Endothelial cell of umbilical vein (primary cell): Measurements from ENCODE around the gene GPSM1. TPM values are rescaled to one million over a fixed set of nuclear protein-coding genes. Genes with fewer than 3 reads are reported as not detected.

ENCODE experiments used
- BruUV-seq: library from RNA; stranded (reverse); fragments of 400-500 nt; replicated peaks from 2 replicates; lab custom pipeline; 2021; lab: Mats Ljungman, UMichigan
- CTCF ChIA-PET: fragments of 300-600, 350-600 bp; sonication (Branson Sonifier 250); formaldehyde crosslinking; loops from one replicate; lab custom pipeline; 2021; ENCODE audit warnings: antibody characterized with exemption, inconsistent platforms; lab: Charles Lee
- POLR2A ChIA-PET: fragments of 300-600, 350-600 bp; sonication (Branson Sonifier 250); formaldehyde crosslinking; loops from one replicate; lab custom pipeline; 2021; ENCODE audit warnings: antibody characterized with exemption, inconsistent platforms; lab: Charles Lee
- DNase-seq: peaks from one replicate; pipeline ENCODE4 v3.0.0-alpha.2; 2011; ENCODE audit warnings: low read depth, low spot score
- FAIRE-seq: peaks from 2 replicates; lab custom pipeline; 2011; peaks lifted over from hg19 to GRCh38; lab: Jason Lieb, UNC
- H2AFZ ChIP-seq: 2 replicates; pipeline ENCODE4 v1.6.0; 2012; ENCODE audit warnings: low read depth, low read length, control low read depth, inconsistent platforms
- H3K27ac ChIP-seq: 2 replicates; pipeline ENCODE4 v1.5.1; 2011; ENCODE audit warnings: low read depth, mild to moderate bottlenecking, control low read depth, low read length, moderate library complexity; ENCODE audit not compliant: insufficient read depth
- H3K27me3 ChIP-seq, 2 experiments: 2 replicates each; pipeline versions ENCODE4 v1.6.0 to v1.6.1; 2011; ENCODE audit warnings: low read length in 2 of 2, mixed read lengths in 1 of 2; ENCODE audit not compliant: control insufficient read depth in 2 of 2, insufficient read depth in 2 of 2
- H3K36me3 ChIP-seq, 2 experiments: 2 replicates in 1 of 2; 3 replicates in 1 of 2; pipeline ENCODE4 v1.5.1; 2011; ENCODE audit warnings: low read length in 2 of 2, mild to moderate bottlenecking in 1 of 2, moderate library complexity in 1 of 2; ENCODE audit not compliant: control insufficient read depth in 2 of 2, insufficient read depth in 2 of 2; ENCODE audit errors: extremely low read depth in 1 of 2
- H3K4me1 ChIP-seq: 3 replicates; pipeline ENCODE4 v1.5.1; 2011; ENCODE audit warnings: mild to moderate bottlenecking, low read length; ENCODE audit not compliant: control insufficient read depth, insufficient read depth; ENCODE audit errors: extremely low read depth
- H3K4me2 ChIP-seq: 2 replicates; pipeline ENCODE4 v1.6.1; 2011; ENCODE audit warnings: low read length, control low read depth, mixed read lengths; ENCODE audit not compliant: insufficient read depth
- H3K4me3 ChIP-seq, 3 experiments: fragments of 200-600 bp in 1 of 3; sonication (generic), shearing (Covaris generic) in 1 of 3; replicated peaks in 1 of 3; 2 replicates each; pipeline ENCODE4 v1.5.1; 2011 to 2016; ENCODE audit warnings: control low read depth in 3 of 3, low read length in 3 of 3, mild to moderate bottlenecking in 2 of 3, inconsistent platforms in 1 of 3, low read depth in 1 of 3, moderate library complexity in 1 of 3; ENCODE audit not compliant: insufficient read depth in 1 of 3
- H3K79me2 ChIP-seq: 2 replicates; pipeline ENCODE4 v1.6.0; 2012; ENCODE audit warnings: low read length, inconsistent platforms; ENCODE audit not compliant: control insufficient read depth, insufficient read depth
- H3K9ac ChIP-seq: replicated peaks from 2 replicates; pipeline ENCODE3; 2011; ENCODE audit warnings: low read length, control low read depth; ENCODE audit not compliant: insufficient read depth; ENCODE audit errors: extremely low read depth
- H3K9me1 ChIP-seq: replicated peaks from 3 replicates; pipeline ENCODE4 v1.6.0; 2011; ENCODE audit warnings: mild to moderate bottlenecking, low read length; ENCODE audit not compliant: control insufficient read depth, insufficient read depth; ENCODE audit errors: extremely low read depth
- H3K9me3 ChIP-seq: replicated peaks from 2 replicates; pipeline ENCODE4 v1.5.1; 2012; ENCODE audit warnings: low read length, inconsistent platforms; ENCODE audit not compliant: control insufficient read depth, insufficient read depth
- H4K20me1 ChIP-seq: replicated peaks from 2 replicates; pipeline ENCODE3; 2011; ENCODE audit warnings: mild to moderate bottlenecking, low read length; ENCODE audit not compliant: control insufficient read depth, insufficient read depth; ENCODE audit errors: extremely low read depth
- CTCF ChIP-seq, 2 donors: IDR thresholded peaks; 1 replicate in 1 of 2; 2 replicates in 1 of 2; pipeline ENCODE4 v1.5.1; 2011; ENCODE audit warnings: low read length in 2 of 2, mild to moderate bottlenecking in 2 of 2, moderate library complexity in 2 of 2, control low read depth in 1 of 2, inconsistent platforms in 1 of 2, low read depth in 1 of 2; ENCODE audit not compliant: insufficient read depth in 1 of 2; ENCODE audit errors: extremely low read depth in 1 of 2
- EZH2 ChIP-seq: IDR thresholded peaks from 2 replicates; pipeline ENCODE4 v1.6.1; 2012; ENCODE audit warnings: borderline replicate concordance, low read depth, mild to moderate bottlenecking, moderate library complexity, low read length, inconsistent platforms; ENCODE audit not compliant: severe bottlenecking
- FOS ChIP-seq: IDR thresholded peaks from 2 replicates; pipeline ENCODE4 v1.6.1; 2011; ENCODE audit warnings: mild to moderate bottlenecking, low read length, moderate library complexity, borderline replicate concordance; ENCODE audit not compliant: insufficient read depth
- GATA2 ChIP-seq: IDR thresholded peaks from 2 replicates; pipeline ENCODE4 v1.7.0; 2011; ENCODE audit warnings: low read depth, mild to moderate bottlenecking, moderate library complexity, mixed read lengths, low read length; ENCODE audit not compliant: insufficient read length, insufficient read depth
- JUN ChIP-seq: IDR thresholded peaks from 2 replicates; pipeline ENCODE4 v1.6.1; 2011; ENCODE audit warnings: borderline replicate concordance, low read depth; ENCODE audit not compliant: insufficient read length, insufficient read depth
- MAX ChIP-seq: IDR thresholded peaks from 2 replicates; pipeline ENCODE4 v1.6.1; 2011; ENCODE audit not compliant: insufficient read depth, insufficient read length
- MYC ChIP-seq: IDR thresholded peaks from one replicate; pipeline ENCODE4 v1.6.1; 2011; ENCODE audit warnings: mild to moderate bottlenecking, low read depth, low read length
- POLR2A ChIP-seq: IDR thresholded peaks from 2 replicates; pipeline ENCODE4 v1.6.1; 2012; ENCODE audit warnings: low read depth, mild to moderate bottlenecking, control low read depth, low read length
- POLR2AphosphoS5 ChIP-seq: IDR thresholded peaks from 2 replicates; pipeline ENCODE4 v1.6.1; 2012; ENCODE audit warnings: low read depth, mild to moderate bottlenecking, control low read depth, low read length, moderate library complexity; ENCODE audit not compliant: insufficient read depth
- dilution Hi-C: fragments of 300-500 bp; cut with MboI; formaldehyde crosslinking; loops from one replicate; pipeline ENCODE4 v1.15.0; 2019; ENCODE audit warnings: low sequenced_read_pairs; ENCODE audit not compliant: extremely low pct_ligation_motif_present
- intact Hi-C: fragments of 100-400 bp; cut with micrococcal nuclease; formaldehyde crosslinking; loops from one replicate; pipeline ENCODE4 v1.10.0; 2022
- polyA plus RNA-seq, 4 experiments: library from polyadenylated mRNA; depleted of rRNA in 3 of 4; stranded (reverse) in 3 of 4; unstranded in 1 of 4; fragments of >200 nt; gene quantifications; 2 replicates each; pipeline versions ENCODE4 v1.2.1 to v1.2.3, GENCODE V29; 2011 to 2012; ENCODE audit warnings: missing spikeins in 1 of 4
- total RNA-seq: library from RNA; stranded (reverse); gene quantifications from 2 replicates; pipeline ENCODE4 v1.2.3, GENCODE V29; 2021

The GPSM1 gene
- total and polyA plus RNA-seq, 2 donors (not counting 3 experiments of a cell fraction or from before 2014, with no cell fraction given), result 34.6 to 47.1 TPM

- H3K36me3 ChIP-seq, result no peaks in the 10 kb centered on the region
- H3K4me1 ChIP-seq, result no peaks in the 10 kb centered on the region
- ChIA-PET POLR2A (no interaction called here), CTCF (no interaction called here)
- H3K9me1 ChIP-seq, result no peaks in the 10 kb centered on the region
- dilution Hi-C loops, result no loop called here
- no peak overlapping the region for H3K4me2 ChIP-seq
- no peaks in the 10 kb centered on the region for H3K9me3 ChIP-seq
- no peak overlapping the region for H2AFZ ChIP-seq
- no peak for FAIRE-seq
- no peak for DNase-seq
- H3K79me2 ChIP-seq, result no peaks in the 10 kb centered on the region
- H3K27me3 ChIP-seq, result no peaks in the 10 kb centered on the region
- H3K27ac ChIP-seq, result no peak overlapping the region
- no TSS peak for BruUV-seq
- no peak overlapping the region for H3K9ac ChIP-seq
- no peaks in the 10 kb centered on the region for H4K20me1 ChIP-seq
- TF ChIP-seq GATA2 (no peak), MYC (no peak), POLR2AphosphoS5 (no peak), FOS (no peak), MAX (no peak), EZH2 (no peak), CTCF (IDR thresholded peaks at IDR 0.05; ENCODE audit: extremely low read depth in 1 of 2, insufficient read depth in 1 of 2, low read depth in 1 of 2, low read length in 2 of 2) (no peak), POLR2A (no peak), JUN (no peak)
- intact Hi-C loops, result no loop called here
- no peak overlapping the region for H3K4me3 ChIP-seq
These were observed 22.9 kb upstream of the GPSM1 start for GRCh38 chr9:136304456-136304855.
